M059J (cell line): ENCODE measurements around the gene SSTR3. TPM values are rescaled to one million over a fixed set of nuclear protein-coding genes. Genes with fewer than 3 reads are reported as not detected.

Experiments
- total RNA-seq: library from RNA; depleted of rRNA; stranded (reverse); fragments of >200 nt; shearing (Covaris generic); gene quantifications from 2 replicates; pipeline ENCODE4 v1.2.3, GENCODE V29; 2014; rRNA removed

The SSTR3 gene
- total RNA-seq, 1 experiment from 2014 or later: not detected

Other genes starting within 250 kb of the SSTR3 start
- gene TST, start 193.0 kb downstream of the SSTR3 start, total RNA-seq: 17.1 and 24.0 TPM in 2 replicates
- gene MPST, start 192.7 kb downstream of the SSTR3 start, total RNA-seq: 40.0 and 53.0 TPM in 2 replicates
- gene KCTD17, start 160.7 kb downstream of the SSTR3 start, total RNA-seq: 6.8 and 13.1 TPM in 2 replicates
- not detected in 2 replicates for gene TMPRSS6, start 102.8 kb downstream of the SSTR3 start, total RNA-seq
- gene IL2RB, start 62.6 kb downstream of the SSTR3 start, total RNA-seq: 0.07 and 0.59 TPM in 2 replicates
- 14.0 and 16.5 TPM in 2 replicates for gene C1QTNF6, start 24.2 kb downstream of the SSTR3 start, total RNA-seq
- gene RAC2, start 31.8 kb upstream of the SSTR3 start, total RNA-seq: 3.7 and 5.0 TPM in 2 replicates
- gene CYTH4, start 70.0 kb upstream of the SSTR3 start, total RNA-seq: 0.25 and 0.27 TPM in 2 replicates
- gene ELFN2, start 215.0 kb upstream of the SSTR3 start, total RNA-seq: 0.76 and 3.1 TPM in 2 replicates